ENCODE results near the gene IRF2BP2. TPM values are rescaled to one million over a fixed set of nuclear protein-coding genes. Genes with fewer than 3 reads are reported as not detected.

IRF2BP2 gene
- total RNA-seq, 2 experiments from 2014 or later = 71.5 to 72.0 TPM

DNA sequence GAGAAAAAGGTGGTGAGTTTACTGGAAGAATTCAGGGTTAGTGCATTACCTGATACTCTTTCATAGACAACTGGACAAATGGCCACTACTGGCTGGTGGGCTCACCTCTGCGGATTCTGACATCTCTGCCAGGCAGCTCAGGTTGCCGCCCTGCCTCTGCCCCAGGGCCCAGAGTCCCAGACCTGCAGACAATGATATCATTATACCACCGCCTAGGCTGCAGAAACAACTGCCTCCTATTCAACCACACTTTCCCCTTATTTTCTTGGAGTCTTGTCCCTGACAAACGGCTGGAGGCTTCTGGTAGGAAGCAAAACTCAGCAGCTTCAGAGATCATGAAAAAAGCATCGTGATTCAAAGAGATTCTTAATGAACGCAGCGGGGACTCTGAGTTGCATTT lies 37.0 kb downstream of the IRF2BP2 start:
- H3K9me3 Mint-ChIP-seq (ENCODE audit: insufficient read depth) = no peaks in the 10 kb centered on the region
- H3K4me1 Mint-ChIP-seq (ENCODE audit: low read depth) = peaks cover 3% of the 10 kb centered on the region
- peaks cover 7% of the 10 kb centered on the region for H3K27me3 Mint-ChIP-seq (ENCODE audit: low read depth)
- no peak overlapping the region for H3K4me3 Mint-ChIP-seq
- ChIA-PET POLR2A (no interaction called here), CTCF (no interaction called here)
- ATAC-seq (no peak), DNase-seq (no peak)
- H3K36me3 Mint-ChIP-seq (ENCODE audit: low read depth) = no peaks in the 10 kb centered on the region
- no peak overlapping the region for H3K27ac Mint-ChIP-seq

DNA sequence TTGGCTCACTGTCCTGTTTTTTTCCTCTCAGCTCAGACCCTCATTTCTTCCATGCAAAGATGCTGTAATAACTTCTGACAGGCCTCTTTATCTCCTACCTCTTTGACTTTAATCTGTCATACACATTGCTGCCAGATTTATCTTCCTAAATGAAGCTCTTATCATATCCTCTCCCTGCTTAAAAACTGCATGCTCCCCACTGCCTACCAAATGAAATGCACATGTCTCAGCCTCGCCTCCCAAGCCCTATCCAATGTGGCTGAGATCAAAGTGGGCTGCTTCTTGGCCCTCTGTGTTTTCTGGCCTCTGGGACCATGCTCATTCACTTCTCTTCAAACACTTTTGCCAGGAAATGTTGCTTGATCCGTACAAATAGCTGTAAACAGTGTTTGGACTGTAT lies 38.3 kb downstream of the IRF2BP2 start:
- H3K9me3 Mint-ChIP-seq (ENCODE audit: insufficient read depth) = no peaks in the 10 kb centered on the region
- H3K27me3 Mint-ChIP-seq (ENCODE audit: low read depth) = peaks cover 10% of the 10 kb centered on the region
- DNase-seq = no peak
- no peak for ATAC-seq
- ChIA-PET CTCF (no interaction called here), POLR2A (no interaction called here)
- no peak overlapping the region for H3K27ac Mint-ChIP-seq
- no peaks in the 10 kb centered on the region for H3K36me3 Mint-ChIP-seq (ENCODE audit: low read depth)
- H3K4me1 Mint-ChIP-seq (ENCODE audit: low read depth) = peaks cover 3% of the 10 kb centered on the region
- no peak overlapping the region for H3K4me3 Mint-ChIP-seq

DNA sequence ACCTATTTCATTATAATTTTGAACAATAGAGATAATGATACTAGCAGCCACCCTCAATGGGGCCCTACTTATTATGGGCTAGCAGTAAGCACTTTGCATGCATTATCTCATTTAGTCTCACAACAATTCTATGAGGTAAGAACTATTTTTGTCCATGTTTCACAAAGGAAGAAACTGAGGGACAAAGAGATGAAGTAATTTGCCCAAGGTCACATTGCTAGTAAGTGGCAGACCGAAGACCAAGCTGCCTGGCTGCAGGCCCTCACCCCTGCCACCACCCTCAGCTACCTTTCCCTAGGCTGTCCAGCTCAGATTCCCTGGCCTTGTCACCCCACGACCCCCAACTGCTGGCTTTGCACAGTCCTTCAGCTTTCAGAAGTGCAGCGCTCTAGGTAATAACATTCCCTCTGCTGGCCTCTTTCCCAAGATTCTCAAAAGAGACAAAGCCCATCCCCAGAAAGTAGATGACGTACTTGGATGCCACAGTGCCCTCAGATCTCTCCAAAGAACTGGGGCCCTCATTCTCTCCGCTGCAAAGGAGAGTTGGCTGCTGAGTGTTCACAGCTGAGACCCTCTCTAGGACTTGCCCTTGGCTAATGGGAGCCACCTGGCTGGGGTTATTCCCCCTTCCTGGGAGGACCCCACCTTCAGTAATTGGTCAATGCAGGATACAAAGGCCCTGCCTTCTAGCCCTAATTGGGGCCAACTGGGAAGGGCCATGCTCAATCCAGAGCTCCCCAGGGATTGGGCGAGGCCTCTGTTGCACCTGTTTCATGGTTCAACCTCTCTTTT lies 39.5 kb downstream of the IRF2BP2 start:
- Mint-ChIP-seq H3K27me3 (ENCODE audit: low read depth) (peaks cover 10% of the 10 kb centered on the region), H3K4me3 (no peak overlapping the region), H3K9me3 (ENCODE audit: insufficient read depth) (no peaks in the 10 kb centered on the region), H3K36me3 (ENCODE audit: low read depth) (no peaks in the 10 kb centered on the region), H3K27ac (no peak overlapping the region), H3K4me1 (ENCODE audit: low read depth) (peaks cover 3% of the 10 kb centered on the region)
- ChIA-PET POLR2A (no interaction called here), CTCF (no interaction called here)
- ATAC-seq = no peak
- no peak for DNase-seq

DNA sequence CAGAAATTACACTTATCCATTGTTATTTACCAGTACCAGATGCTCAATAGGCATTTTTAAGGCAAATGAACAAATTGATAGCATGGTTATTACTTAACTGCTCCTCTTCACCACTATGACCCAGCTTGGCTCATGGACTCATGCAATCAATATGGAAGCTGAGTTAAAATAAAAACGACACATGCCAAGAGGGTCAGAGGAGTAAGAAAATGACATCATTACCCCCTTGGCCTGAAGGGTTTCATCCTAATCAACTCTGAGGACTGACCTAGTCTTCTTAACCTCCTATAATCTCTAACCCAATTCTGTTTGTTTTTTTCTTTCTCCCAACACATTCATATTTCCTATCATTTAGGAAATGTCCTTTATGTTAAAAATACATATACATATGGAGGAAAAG lies 41.6 kb downstream of the IRF2BP2 start:
- DNase-seq (no peak), ATAC-seq (no peak)
- peaks cover 5% of the 10 kb centered on the region for H3K27me3 Mint-ChIP-seq (ENCODE audit: low read depth)
- no peak overlapping the region for H3K27ac Mint-ChIP-seq
- ChIA-PET CTCF (no interaction called here), POLR2A (no interaction called here)
- peaks cover 6% of the 10 kb centered on the region for H3K4me1 Mint-ChIP-seq (ENCODE audit: low read depth)
- H3K9me3 Mint-ChIP-seq (ENCODE audit: insufficient read depth) = no peaks in the 10 kb centered on the region
- H3K36me3 Mint-ChIP-seq (ENCODE audit: low read depth) = no peaks in the 10 kb centered on the region
- no peak overlapping the region for H3K4me3 Mint-ChIP-seq

DNA sequence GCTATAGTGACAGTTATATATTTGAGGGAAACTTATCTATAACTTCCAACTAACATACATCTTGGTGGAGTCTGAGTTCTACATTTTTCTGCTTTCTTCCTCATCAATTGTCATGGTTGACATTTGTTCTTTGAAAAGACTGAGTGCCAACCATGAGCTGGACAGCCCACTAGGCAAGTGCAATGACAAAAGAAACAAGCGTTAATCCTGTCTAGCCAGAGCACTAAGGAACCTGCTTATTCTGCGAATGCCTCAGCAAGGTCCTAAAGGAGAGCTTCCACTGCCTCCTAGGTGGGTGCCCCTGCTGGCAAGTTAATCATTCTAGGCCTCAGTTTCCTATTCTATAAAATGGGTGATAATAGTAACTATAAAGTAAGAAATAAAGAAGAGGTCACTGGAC lies 44.8 kb downstream of the IRF2BP2 start:
- Mint-ChIP-seq H3K4me3 (no peak overlapping the region), H3K36me3 (ENCODE audit: low read depth) (no peaks in the 10 kb centered on the region), H3K27me3 (ENCODE audit: low read depth) (peaks cover 5% of the 10 kb centered on the region), H3K4me1 (ENCODE audit: low read depth) (peaks cover 4% of the 10 kb centered on the region), H3K9me3 (ENCODE audit: insufficient read depth) (no peaks in the 10 kb centered on the region), H3K27ac (no peak overlapping the region)
- ChIA-PET POLR2A (no interaction called here), CTCF (no interaction called here)
- ATAC-seq = no peak
- no peak for DNase-seq

DNA sequence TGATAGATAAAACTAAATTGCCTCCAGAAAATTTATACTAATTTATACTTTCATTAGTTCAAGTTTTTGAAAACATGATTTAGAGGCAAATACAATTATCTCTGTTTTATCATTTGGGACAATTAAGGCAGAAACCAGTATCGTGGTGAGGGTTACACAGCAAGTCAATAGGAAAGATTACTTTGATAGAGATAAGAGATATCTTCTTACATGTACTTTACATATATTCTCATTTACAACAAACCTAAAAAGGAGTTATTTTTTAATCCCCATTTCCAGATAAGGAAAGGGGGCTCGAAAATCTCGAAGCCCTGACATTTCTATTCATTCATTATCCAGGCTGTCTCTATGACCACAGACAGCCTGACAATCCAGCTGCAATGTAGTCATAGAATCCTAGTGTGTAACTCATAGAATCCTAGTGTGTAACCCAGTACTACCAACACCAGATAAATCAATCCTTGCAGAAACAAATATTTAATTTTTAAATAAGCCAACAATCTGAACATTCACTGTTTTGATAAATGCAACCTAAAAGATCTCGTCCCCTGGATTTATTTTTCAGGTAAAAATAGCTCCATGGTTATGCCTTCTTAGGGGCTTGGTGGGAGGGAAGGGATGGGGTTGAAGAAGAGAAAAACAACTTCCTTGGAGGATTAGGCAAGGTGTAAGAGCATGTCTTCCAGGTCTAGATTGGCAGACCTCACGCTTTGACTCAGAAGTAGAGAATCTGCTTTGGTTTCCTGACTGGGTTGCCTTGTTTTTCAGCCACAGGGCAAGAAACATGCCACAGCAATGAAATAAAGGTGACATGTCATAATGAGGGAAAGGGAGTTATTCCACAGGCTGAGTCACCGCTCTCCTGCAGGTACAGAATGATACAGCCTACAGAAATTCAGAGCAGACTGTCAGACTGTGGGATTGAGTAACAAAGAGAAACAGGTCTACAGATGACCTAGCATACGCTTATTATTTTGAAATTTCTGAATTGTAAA lies 45.6 kb downstream of the IRF2BP2 start:
- Mint-ChIP-seq H3K4me1 (ENCODE audit: low read depth) (peaks cover 4% of the 10 kb centered on the region), H3K27me3 (ENCODE audit: low read depth) (peaks cover 5% of the 10 kb centered on the region), H3K36me3 (ENCODE audit: low read depth) (no peaks in the 10 kb centered on the region), H3K27ac (no peak overlapping the region), H3K4me3 (no peak overlapping the region), H3K9me3 (ENCODE audit: insufficient read depth) (no peaks in the 10 kb centered on the region)
- POLR2A ChIA-PET = no interaction called here
- ATAC-seq = no peak
- CTCF ChIA-PET = no interaction called here
- DNase-seq = no peak

DNA sequence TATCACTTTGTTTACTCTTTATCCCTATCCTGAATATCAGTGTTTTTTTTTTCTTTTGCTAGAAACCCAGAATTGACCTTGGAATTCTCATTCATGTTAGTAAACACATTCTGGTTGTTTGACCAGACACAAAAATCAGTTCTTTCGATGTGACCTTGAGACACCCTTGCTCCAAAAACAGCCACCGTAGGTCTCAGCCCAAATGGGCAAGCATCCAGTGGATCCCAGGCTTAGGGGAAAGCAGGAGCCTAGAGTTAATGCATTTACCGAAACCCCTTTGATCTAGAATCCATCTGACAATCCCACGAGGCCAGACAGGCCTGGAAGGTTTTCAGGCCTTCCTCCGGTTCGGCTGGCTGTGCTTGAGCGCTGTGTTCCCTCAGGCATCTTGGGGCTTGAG lies 47.6 kb downstream of the IRF2BP2 start:
- no peak for ATAC-seq
- no peak overlapping the region for H3K27ac Mint-ChIP-seq
- CTCF ChIA-PET = no interaction called here

DNA sequence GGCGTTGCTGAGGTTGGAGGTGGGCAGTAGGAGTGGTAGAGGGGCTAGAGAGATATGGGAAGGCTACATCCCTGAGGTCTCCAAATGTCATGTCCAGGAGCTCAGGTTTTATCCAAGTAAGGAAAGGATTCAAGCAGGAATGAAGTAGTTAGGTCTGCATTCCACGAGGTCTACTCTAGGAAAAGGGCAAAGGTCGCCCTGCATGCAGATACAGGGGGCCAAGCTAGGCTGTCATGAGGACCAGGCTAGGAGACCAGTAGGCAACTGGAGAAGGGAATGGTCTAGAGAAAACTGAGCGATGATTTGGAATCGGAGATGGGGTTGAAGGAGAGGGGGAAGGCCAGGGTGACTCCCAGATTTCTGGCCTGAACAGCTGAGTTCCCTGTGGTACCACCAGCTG lies 48.7 kb downstream of the IRF2BP2 start:
- ATAC-seq = no peak
- no peaks in the 10 kb centered on the region for H3K27me3 Mint-ChIP-seq (ENCODE audit: low read depth)
- H3K36me3 Mint-ChIP-seq (ENCODE audit: low read depth) = no peaks in the 10 kb centered on the region
- no peak for DNase-seq
- H3K9me3 Mint-ChIP-seq (ENCODE audit: insufficient read depth) = no peaks in the 10 kb centered on the region
- POLR2A ChIA-PET = no interaction called here
- H3K4me3 Mint-ChIP-seq = no peak overlapping the region
- H3K27ac Mint-ChIP-seq = peak overlapping the region; percentile 8
- H3K4me1 Mint-ChIP-seq (ENCODE audit: low read depth) = peaks cover 4% of the 10 kb centered on the region
- CTCF ChIA-PET = interaction anchor here (1.5 kb wide), 1 partner anchor 522 kb away, joined by 4 read pairs; no protein-coding TSS in a partner anchor

More for the DNA sequence above, 47.6 kb downstream of the IRF2BP2 start:
- no peak overlapping the region for H3K4me3 Mint-ChIP-seq
- POLR2A ChIA-PET = no interaction called here
- peaks cover 4% of the 10 kb centered on the region for H3K4me1 Mint-ChIP-seq (ENCODE audit: low read depth)
- peaks cover 5% of the 10 kb centered on the region for H3K27me3 Mint-ChIP-seq (ENCODE audit: low read depth)
- no peak for DNase-seq
- no peaks in the 10 kb centered on the region for H3K9me3 Mint-ChIP-seq (ENCODE audit: insufficient read depth)
- H3K36me3 Mint-ChIP-seq (ENCODE audit: low read depth) = no peaks in the 10 kb centered on the region

DNA sequence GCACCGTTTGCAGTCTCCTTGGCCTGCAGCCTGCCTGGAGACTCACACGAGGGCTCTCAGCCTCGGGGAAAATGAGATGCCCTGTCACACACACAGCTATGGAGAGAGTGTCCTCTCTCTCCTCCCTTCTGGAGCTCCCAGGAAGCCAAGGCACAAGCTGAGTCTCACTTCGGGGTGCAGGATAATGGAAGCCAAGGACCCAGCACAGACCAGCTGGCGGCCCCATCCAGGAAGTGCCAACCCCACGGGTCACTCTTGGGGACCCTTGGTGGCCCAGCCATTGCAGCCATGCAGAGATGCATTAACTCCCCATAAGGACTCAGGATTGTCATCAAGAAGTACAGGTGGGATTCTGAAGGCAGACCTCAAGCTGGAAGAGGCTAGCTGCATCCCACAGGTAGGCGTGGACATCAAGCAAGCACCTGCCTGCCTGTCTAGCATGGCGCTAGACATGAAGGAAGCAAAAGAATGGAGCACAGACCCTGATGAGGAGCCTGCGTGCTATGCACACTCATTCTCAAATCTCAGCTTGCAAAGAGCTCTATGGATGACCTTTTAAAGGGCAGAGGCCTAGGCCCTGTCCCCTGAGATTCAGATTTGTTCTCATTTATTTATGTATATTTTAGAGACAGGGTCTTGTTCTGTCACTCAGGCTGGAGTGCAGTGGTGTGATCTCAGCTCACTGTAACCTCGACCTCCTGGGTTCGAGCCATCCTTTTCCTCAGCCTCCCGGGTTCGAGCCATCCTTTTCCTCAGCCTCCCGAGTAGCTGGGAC lies 49.9 kb downstream of the IRF2BP2 start:
- Mint-ChIP-seq H3K4me1 (ENCODE audit: low read depth) (peaks cover 4% of the 10 kb centered on the region), H3K36me3 (ENCODE audit: low read depth) (no peaks in the 10 kb centered on the region), H3K9me3 (ENCODE audit: insufficient read depth) (no peaks in the 10 kb centered on the region), H3K4me3 (no peak overlapping the region), H3K27me3 (ENCODE audit: low read depth) (no peaks in the 10 kb centered on the region), H3K27ac (no peak overlapping the region)
- DNase-seq (no peak), ATAC-seq (no peak)
- CTCF ChIA-PET = interaction anchor here (1.5 kb wide), 1 partner anchor 524 kb away, joined by 4 read pairs; no protein-coding TSS in a partner anchor
- POLR2A ChIA-PET = no interaction called here

DNA sequence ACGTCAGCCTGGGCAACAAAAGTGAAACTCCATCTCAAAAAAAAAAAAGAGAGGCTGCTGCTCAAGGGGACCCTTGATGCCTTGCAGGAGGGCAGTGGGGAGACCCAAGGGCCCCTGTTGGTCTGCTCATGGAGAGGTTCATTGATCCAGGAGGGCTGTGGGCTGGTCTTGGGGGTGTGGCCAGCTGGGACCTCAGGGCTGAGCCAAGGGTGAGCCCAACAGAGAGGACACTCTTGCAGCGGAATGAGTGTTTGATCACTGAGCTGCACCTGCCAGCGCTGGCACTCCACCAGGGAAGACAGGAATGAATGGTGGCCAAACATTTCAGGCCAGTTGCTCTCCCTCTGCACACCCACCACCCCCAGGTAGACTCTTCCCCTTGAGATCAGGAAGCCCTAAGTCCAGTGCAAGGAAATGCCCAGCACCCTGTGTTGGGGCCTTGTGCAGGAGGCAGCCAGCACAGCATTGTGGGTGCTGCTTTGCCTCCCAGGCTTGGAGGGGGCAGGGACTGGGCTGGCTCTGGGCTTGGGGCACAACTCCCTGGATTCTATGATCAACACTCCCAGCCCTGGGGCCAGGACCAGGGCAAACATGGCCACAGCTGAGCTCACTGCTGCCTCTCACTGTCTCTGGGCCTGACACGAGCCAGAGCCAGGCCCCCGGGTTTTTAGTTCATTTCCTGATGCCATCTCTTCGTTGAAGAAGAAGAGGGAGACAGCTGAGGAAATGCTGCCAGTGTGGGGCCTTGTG lies 50.7 kb downstream of the IRF2BP2 start:
- POLR2A ChIA-PET = no interaction called here
- CTCF ChIA-PET = no interaction called here
- no peaks in the 10 kb centered on the region for H3K27me3 Mint-ChIP-seq (ENCODE audit: low read depth)
- no peak overlapping the region for H3K4me3 Mint-ChIP-seq
- no peaks in the 10 kb centered on the region for H3K36me3 Mint-ChIP-seq (ENCODE audit: low read depth)
- DNase-seq (no peak), ATAC-seq (no peak)
- no peaks in the 10 kb centered on the region for H3K4me1 Mint-ChIP-seq (ENCODE audit: low read depth)
- H3K9me3 Mint-ChIP-seq (ENCODE audit: insufficient read depth) = no peaks in the 10 kb centered on the region
- H3K27ac Mint-ChIP-seq = no peak overlapping the region

DNA sequence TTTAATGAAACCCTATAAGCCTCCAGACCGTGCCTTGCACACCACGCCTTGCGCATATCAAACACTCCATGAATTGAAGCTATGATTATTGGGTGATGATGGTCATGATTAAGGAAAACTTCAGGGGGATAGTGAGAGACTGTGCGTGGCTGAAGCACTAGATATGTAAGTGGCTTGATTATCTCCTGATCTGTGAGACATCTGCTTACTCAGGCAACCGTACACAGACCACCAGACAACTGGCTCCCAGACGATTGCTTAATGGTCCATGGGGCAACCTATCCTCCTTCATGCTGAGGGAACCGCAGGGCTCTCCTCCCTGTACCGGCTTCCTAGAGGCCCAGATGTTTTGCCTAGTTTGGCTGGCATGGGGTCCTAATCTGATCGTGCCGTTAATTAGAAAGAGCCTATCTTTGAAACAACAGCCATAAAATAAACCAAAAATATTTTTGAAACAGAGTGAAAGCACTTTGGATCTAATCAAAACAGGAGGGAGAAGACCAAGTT lies 51.6 kb downstream of the IRF2BP2 start:
- no peak overlapping the region for H3K4me3 Mint-ChIP-seq
- ATAC-seq (no peak), DNase-seq (no peak)
- no peaks in the 10 kb centered on the region for H3K4me1 Mint-ChIP-seq (ENCODE audit: low read depth)
- POLR2A ChIA-PET = no interaction called here
- no peaks in the 10 kb centered on the region for H3K9me3 Mint-ChIP-seq (ENCODE audit: insufficient read depth)
- CTCF ChIA-PET = no interaction called here
- H3K27me3 Mint-ChIP-seq (ENCODE audit: low read depth) = no peaks in the 10 kb centered on the region
- no peak overlapping the region for H3K27ac Mint-ChIP-seq
- no peaks in the 10 kb centered on the region for H3K36me3 Mint-ChIP-seq (ENCODE audit: low read depth)

Data from activated CD8-positive, alpha-beta T cell treated with anti-CD3 and anti-CD28 coated beads, Interleukin-2, amount 10 ng/mL, durations not matched to agents 7 days and 5 days (primary cell).